ENCODE measurements around the gene SPTAN1.

The SPTAN1 gene

DNA sequence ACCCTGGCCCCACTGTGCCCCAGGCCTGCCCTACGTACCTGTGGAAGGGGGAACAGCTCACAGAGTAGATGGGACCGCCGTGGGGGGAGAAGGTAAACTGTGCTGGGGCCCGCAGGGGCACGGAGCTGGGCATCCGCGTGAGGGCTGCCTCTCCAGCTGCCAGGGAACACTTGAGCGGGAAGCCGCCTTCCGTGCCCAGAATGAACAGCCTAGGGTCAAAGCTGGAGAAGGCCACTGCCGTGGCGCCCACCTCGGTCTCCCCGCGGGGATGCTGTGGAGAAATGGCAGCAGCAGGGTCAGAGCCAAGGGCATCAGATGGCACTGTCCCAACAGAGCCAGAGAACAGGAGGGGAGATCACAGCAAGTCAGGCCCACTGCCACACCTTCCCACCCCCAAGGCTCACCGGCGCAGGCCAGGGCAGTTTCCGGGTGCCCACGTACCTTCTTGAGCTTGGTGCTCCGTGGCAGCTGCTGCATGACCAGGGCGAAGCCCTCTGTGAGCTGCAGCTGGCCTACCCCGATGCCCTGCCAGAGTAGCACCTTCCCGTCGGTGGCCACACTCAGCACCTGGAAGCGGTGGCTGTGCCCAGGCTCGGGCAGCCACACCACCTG lies 82.4 kb downstream of the SPTAN1 start:
- H3K4me3 ChIP-seq (replicated peaks in 1 of 2; ENCODE audit: low read depth in 2 of 2, low read length in 2 of 2), result no peak overlapping the region

DNA sequence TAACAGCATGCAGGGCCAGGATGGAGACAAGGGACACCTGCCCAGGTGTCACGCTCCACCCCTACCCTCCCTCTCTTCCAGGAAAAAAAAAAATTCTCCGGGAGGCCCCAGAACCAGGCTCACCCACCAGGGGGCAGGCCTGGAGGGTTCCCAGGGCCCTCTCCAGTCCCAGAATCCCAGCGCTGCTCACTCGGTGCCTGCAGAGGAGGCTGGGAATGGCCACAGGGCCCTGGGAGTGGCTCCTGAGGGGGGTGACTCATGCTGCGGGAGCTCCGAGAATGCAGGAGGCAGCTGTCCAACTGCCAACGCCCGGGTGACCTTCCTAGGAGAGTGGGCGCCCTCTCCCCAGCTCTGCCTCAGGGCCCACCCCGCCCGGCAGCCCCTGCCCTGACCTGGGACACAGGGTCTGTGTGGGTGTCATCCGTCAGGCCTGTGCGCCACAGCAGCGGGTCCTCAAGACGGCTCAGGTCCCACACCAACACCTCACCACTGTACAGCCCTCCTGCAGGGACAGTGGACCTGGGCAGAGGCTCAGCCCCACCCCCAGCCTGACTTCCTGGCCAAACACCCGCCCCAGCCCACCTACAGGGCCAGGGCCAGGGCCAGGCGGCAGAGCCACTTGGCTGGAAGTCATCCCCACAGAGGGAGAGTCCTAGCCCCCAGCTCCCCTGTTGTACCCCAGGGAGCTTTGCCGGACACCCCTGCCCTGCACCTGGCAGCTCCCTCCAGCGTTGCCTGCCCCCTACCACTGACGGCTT lies 83.1 kb downstream of the SPTAN1 start:
- TF ChIP-seq, protein P1, sequence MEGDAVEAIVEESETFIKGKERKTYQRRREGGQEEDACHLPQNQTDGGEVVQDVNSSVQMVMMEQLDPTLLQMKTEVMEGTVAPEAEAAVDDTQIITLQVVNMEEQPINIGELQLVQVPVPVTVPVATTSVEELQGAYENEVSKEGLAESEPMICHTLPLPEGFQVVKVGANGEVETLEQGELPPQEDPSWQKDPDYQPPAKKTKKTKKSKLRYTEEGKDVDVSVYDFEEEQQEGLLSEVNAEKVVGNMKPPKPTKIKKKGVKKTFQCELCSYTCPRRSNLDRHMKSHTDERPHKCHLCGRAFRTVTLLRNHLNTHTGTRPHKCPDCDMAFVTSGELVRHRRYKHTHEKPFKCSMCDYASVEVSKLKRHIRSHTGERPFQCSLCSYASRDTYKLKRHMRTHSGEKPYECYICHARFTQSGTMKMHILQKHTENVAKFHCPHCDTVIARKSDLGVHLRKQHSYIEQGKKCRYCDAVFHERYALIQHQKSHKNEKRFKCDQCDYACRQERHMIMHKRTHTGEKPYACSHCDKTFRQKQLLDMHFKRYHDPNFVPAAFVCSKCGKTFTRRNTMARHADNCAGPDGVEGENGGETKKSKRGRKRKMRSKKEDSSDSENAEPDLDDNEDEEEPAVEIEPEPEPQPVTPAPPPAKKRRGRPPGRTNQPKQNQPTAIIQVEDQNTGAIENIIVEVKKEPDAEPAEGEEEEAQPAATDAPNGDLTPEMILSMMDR (IDR thresholded peaks at IDR 0.05; ENCODE audit: low read depth, low read length), result peak; percentile 91
- DNase-seq (ENCODE audit: low read depth in 2 of 2), result peak; percentile 97
- H3K4me3 ChIP-seq (replicated peaks in 1 of 2; ENCODE audit: low read depth in 2 of 2, low read length in 2 of 2), result no peak overlapping the region

More for the DNA sequence above, 82.4 kb downstream of the SPTAN1 start:
- no peak for DNase-seq (ENCODE audit: low read depth in 2 of 2)
- TF ChIP-seq, protein P1 (IDR thresholded peaks at IDR 0.05; ENCODE audit: low read depth, low read length), result no peak

DNA sequence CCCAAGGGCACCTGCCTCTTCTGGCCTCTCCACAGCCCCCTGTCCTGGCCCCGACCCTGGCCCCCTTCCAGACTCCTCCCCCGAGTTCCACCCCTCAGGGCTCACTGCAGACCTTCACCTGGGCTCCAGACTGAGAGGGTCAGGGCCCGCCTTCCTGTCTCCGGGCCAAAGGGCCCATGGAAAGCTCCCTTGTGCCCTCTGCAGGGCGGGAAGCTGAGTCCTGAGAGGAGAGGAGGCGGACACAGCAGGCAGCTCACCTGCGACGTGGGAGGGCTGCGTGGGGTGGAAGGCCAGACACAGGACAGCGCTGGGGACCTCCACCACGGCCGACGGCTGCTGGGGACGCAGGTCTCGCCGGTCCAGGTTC lies 83.6 kb downstream of the SPTAN1 start:
- TF ChIP-seq, protein P1 (IDR thresholded peaks at IDR 0.05; ENCODE audit: low read depth, low read length), result no peak
- peak in 1 of 2 donors; percentile 26 for DNase-seq (ENCODE audit: low read depth in 2 of 2)
- H3K4me3 ChIP-seq (replicated peaks in 1 of 2; ENCODE audit: low read depth in 2 of 2, low read length in 2 of 2), result no peak overlapping the region

DNA sequence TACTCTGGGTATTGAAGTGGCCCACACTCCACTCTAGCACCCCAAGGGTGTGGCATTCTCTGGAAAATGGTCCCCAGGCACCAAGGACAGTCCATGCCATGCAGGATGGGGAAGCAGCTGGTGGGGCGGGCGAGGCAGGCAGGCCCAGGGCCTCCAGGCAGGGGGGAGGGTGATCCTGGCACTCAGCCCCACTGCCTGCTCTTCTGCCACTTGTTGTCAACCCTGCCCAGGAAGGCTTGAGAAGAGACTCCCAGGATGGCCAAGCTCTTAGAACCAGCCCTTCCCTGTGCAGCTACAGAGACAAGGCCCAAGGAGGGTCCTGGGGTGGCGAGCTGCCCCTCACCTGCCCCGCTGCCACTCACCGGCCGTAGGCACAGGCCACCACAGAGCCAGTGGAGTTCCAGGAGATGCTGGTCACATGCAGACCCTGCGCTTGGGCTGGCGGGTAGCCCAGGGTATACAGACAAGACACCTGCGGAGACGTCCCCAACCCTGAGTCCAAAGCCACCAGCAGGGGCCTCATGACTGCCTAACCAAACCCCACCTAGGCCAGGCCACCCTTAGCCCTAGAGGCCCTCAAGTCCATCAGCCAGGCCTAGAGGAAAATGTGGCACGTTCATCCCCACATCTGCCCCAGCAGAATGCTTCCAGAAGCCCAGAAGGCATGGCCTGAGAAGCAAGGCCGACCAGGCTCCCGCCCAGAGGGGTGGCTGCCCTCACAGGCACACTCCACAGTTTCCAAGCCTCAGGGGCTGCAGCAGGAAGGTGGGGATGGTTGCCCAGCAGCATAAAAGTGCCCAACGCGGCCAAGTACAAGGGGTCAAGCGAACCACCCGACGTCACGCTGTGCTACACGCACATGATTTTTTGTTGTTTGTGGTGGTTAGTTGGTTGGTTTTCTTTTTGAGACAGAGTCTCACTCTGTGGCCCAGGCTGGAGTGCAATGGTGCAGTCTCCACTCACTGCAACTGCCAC lies 84.5 kb downstream of the SPTAN1 start:
- TF ChIP-seq, protein P1 (IDR thresholded peaks at IDR 0.05; ENCODE audit: low read depth, low read length), result no peak
- H3K4me3 ChIP-seq (replicated peaks in 1 of 2; ENCODE audit: low read depth in 2 of 2, low read length in 2 of 2), result no peak overlapping the region
- DNase-seq (ENCODE audit: low read depth in 2 of 2), result no peak

DNA sequence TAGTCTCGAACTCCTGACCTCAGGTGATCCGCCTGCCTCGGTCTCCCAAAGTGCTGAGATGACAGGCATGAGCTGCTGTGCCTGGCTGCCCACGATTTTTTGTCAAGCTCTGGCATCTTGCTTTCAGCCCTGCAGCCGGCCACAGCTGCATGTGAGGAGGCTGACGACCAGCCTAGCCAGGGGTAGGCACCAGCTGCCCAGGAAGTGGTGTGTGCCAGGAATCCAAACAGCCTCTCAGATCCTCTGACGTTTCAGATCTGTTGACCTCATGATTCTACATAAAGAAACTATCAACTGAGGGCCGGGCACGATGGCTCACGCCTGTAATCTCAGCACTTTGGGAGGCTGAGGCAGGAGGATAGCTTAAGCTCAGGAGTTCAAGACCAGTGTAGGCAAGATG lies 85.3 kb downstream of the SPTAN1 start:
- no peak overlapping the region for H3K4me3 ChIP-seq (replicated peaks in 1 of 2; ENCODE audit: low read depth in 2 of 2, low read length in 2 of 2)
- peak in 1 of 2 donors; percentile 61 for DNase-seq (ENCODE audit: low read depth in 2 of 2)
- TF ChIP-seq, protein P1 (IDR thresholded peaks at IDR 0.05; ENCODE audit: low read depth, low read length), result no peak

DNA sequence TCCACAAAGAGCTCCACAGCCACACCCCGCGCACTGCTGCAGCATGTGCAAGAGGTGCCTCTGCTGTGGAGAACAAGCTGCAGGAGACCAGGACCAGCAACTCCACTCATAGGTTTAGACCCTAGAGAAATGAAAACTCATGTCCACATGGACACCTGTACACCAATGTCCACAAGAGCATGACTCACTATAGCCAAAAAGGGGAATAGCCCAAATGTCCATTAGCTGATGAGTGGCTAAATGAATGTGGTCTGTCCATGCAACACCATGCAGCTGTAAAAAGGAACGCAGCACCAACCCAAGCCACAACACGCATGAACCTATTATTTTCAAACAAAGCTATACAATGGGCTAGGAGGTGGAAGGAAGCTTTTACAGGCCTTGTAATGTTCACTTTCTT lies 86.2 kb downstream of the SPTAN1 start:
- no peak for DNase-seq (ENCODE audit: low read depth in 2 of 2)
- no peak overlapping the region for H3K4me3 ChIP-seq (replicated peaks in 1 of 2; ENCODE audit: low read depth in 2 of 2, low read length in 2 of 2)
- TF ChIP-seq, protein P1 (IDR thresholded peaks at IDR 0.05; ENCODE audit: low read depth, low read length), result no peak

Data from cardiac fibroblast (primary cell).